GM19468 (cell line): ENCODE results near the gene DTD1.

Source experiments
- ATAC-seq: cut with Tn5 transposase; IDR thresholded peaks from one replicate; pipeline ENCODE4 v1.9.1; 2021; ENCODE audit warnings: mild to moderate bottlenecking, moderate library complexity, moderate number of reproducible peaks; ENCODE audit not compliant: unreplicated experiment; ENCODE audit errors: extremely low read depth

DTD1 gene

DNA sequence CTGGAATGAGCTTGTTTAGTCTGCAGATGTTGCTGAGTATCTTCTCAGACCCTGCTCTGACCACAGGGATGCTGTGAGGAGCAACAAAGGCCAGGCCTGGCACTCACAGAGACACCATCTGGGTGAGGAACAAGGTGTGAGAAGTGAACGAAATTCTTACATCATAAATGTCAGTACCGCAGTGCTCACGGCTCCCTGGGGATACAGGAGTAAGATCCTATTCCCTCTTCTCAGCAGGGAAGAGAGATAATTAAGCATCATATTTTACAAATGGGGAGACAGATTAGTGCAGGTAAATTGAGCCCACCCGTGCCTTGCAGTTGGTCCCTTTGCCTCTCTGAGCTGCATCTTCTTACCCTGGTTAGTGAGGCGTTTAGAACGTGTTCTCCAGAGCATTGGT lies 106.2 kb downstream of the DTD1 start:
- ATAC-seq: no peak

DNA sequence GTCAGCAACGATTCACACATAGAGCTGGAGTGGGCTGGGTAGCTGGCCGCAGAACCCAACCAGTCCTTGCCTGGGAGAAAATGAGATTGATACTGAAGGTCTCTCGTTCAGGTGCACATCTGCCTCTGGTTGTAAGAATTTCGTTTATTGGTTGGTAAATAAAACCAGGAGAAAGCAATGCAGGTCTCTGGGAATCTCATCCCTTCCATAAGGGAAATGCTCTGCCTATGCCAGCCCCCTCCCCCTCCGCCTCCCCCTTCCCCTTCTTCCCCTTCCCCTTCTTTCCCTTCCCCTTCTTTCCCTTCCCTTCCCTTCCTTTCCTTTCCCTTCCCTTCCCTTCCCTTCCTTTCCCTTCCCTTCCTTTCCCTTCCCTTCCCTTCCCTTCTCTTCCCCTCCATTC lies 107.3 kb downstream of the DTD1 start:
- no peak for ATAC-seq

- ATAC-seq: no peak
Measured at GRCh38 chr20:18698735-18699380, 111.0 kb downstream of the DTD1 start.

- ATAC-seq: no peak
Measured at GRCh38 chr20:18701969-18702368, 114.1 kb downstream of the DTD1 start.

- ATAC-seq: no peak
Measured at GRCh38 chr20:18702736-18703135, 114.9 kb downstream of the DTD1 start.

DNA sequence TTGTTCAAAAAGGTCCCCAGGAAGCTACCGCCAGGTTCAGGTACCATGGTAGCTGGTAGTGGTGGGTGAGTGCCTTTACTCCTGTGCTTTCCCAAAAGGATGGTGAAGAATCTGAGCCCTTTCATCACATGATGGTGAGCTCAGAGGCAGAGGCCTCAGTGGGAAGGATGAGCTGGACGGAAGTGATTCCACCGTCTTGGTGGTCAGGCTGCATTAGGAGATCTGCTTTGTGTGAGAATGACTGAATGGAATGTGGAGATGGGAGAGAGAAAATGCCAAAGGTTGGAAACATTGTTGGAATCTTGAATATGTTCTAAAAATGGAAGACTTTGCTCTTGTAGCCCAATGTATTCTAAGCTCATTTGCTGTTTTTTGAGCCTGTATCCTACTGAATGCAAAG lies 117.6 kb downstream of the DTD1 start:
- ATAC-seq: no peak

GRCh38 chr20:18705910-18706309 lies 118.1 kb downstream of the DTD1 start:
- ATAC-seq: no peak

DNA sequence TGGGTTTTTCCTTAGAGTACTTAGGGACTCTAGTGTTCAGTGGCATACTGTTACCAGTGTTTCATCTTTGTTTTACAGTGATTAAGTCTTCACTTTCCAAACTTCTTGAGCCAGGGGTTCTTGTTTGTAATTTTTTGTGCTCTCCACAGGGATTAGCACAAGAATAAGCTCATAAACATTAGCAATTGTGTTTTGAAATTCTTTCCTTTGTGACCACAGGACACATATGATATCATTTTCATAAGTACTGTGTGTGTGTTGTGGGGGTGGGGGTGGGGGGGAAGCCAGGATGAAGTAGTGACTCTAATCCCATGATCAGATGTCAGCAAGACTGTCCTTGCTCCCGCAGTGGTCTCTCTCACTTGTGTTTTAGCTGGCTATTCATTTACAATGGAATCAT lies 124.3 kb downstream of the DTD1 start:
- ATAC-seq: no peak

DNA sequence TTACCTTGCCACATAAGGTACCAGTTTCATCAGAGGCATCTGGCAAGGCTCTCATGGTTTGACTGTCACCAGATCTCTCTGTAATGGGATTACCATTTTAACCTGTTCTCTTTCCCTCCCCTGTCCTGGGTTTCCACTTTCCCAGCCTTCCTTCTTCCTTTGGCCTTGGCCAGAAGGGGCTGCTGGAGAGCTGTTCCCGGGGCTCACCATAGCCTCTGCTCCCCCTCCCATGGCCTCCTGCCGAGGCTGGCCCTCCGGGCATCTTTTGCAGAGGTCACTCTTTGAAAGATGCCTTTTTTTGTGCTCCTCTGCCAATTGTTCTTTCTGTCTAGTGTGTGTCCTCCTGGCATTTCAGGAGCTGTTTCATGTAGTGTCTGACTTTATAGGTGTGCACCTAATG lies 125.0 kb downstream of the DTD1 start:
- ATAC-seq: no peak

GRCh38 chr20:18715564-18715963 lies 127.7 kb downstream of the DTD1 start:
- no peak for ATAC-seq

- ATAC-seq: no peak
Measured at GRCh38 chr20:18717062-18717461, 129.2 kb downstream of the DTD1 start.

DNA sequence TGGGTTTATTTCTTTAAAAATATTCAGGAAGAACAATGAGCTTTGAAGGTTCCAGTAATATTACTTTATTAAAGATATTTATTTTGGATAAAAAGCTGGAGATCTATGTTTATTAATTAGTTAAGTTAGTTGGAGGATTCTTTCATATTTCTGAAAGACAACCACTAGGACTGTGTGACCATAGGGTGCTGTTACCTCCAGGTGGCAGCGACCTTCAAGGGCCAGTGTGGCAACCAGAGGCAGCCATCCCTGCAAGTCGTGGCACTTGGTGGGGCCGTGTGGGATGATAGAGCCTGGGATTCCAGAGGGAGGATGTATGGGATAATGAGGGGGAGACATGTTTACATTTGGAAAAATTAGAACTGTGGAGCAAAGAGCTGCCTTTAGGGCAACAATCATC lies 130.3 kb downstream of the DTD1 start:
- no peak for ATAC-seq

- ATAC-seq: no peak
Measured at GRCh38 chr20:18719426-18719825, 131.6 kb downstream of the DTD1 start.

- ATAC-seq: no peak
Measured at GRCh38 chr20:18721551-18722115, 133.8 kb downstream of the DTD1 start.

- ATAC-seq: no peak
Measured at GRCh38 chr20:18722371-18722770, 134.5 kb downstream of the DTD1 start.

DNA sequence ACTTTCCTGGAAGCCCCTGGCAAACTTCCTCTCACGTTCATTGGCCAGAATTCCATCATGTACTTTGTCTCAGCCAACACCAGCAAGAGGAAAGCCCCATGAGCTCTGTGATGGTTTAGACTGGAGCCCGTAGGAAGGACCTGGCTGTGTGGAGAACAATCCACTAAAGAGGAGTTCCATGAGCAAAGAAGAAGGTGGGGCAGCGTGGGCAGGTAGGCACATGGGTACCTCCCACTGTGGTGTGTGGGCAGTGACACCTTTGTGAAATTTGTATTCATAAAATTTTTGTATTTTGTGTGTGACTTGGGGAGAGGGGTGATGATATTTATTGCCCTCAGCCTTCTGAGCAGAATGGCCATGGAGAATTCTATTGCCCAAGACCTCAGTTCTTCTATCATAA lies 136.2 kb downstream of the DTD1 start:
- no peak for ATAC-seq

- no peak for ATAC-seq
Measured at GRCh38 chr20:18724788-18725464, 137.1 kb downstream of the DTD1 start.

- ATAC-seq: no peak
Measured at GRCh38 chr20:18727032-18727508, 139.2 kb downstream of the DTD1 start.

DNA sequence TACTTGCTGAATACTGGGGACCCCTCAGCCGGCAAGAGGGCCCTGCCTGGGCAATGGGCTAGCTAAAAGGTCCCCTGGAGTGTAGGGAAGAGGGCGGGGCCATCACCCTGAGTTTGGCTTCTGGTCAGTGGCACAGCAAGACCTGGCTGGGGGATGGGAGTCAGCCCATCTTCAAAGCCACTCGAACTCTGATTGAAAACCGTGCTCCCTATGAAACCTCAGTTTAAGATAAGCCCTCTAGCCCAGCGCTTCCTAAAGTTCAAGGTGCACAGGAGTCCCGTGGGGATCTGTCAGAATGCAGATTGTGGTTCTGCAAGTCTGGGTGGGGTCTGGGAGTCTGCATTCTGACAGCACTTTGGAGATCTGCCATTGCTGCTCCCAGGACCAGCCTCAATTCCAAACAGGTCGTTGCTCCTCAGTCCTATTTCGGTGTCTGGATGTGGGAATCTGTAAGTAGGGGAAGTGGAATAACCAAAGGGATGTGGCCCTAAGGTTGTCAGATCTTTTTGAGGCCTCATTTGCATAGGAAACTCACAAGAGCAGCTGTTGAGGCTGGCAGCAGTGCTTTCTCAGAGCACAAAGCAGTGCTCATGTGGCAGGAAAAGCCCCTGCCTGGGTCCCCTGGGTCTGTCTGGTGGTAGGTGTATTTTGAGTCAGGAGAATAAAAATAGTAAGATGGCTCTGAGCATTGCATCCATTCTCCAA lies 140.5 kb downstream of the DTD1 start:
- ATAC-seq: peak; percentile 89

- peak; percentile 10 for ATAC-seq
Measured at GRCh38 chr20:18728870-18729224, 141.0 kb downstream of the DTD1 start.

GRCh38 chr20:18729231-18729825 lies 141.5 kb downstream of the DTD1 start:
- ATAC-seq: no peak
